Cardiac muscle cell (in vitro differentiated cells and primary cell): ENCODE data around the gene ELOVL6. TPM values are rescaled to one million over a fixed set of nuclear protein-coding genes. Genes with fewer than 3 reads are reported as not detected.
"Not testable (repeated sequence)": the region's sequence is repeated elsewhere in the genome, so short reads cannot be mapped to it uniquely, and the experiment has no call there.

ENCODE experiments used
- DNase-seq, 2 donors: peaks; one replicate each; pipeline versions ENCODE4 v3.0.0 to v3.0.0-alpha.2; 2010 to 2017; ENCODE audit warnings: low read depth in 1 of 2, low spot score in 1 of 2
- H3K27ac ChIP-seq: fragments of 200-600 bp; sonication (generic); 2 replicates; pipeline ENCODE4 v1.5.1; 2016
- H3K27me3 ChIP-seq: fragments of 200-600 bp; sonication (generic); 2 replicates; pipeline ENCODE4 v1.6.0; 2016; ENCODE audit warnings: control low read depth
- H3K36me3 ChIP-seq: fragments of 200-600 bp; sonication (generic); 2 replicates; pipeline ENCODE4 v1.5.1; 2016; ENCODE audit warnings: control low read depth
- H3K4me1 ChIP-seq: fragments of 200-600 bp; sonication (generic); 2 replicates; pipeline ENCODE4 v1.8.1; 2017; ENCODE audit warnings: low read depth, mild to moderate bottlenecking, mixed run types
- H3K4me3 ChIP-seq: fragments of 200-600 bp; sonication (generic); 2 replicates; pipeline ENCODE4 v1.5.1; 2016; ENCODE audit warnings: mild to moderate bottlenecking
- H3K9me3 ChIP-seq: fragments of 200-600 bp; sonication (generic); 2 replicates; pipeline ENCODE4 v1.5.1; 2017; ENCODE audit warnings: low read depth, mild to moderate bottlenecking, control low read depth
- polyA plus RNA-seq: library from polyadenylated mRNA; unstranded; fragments of >200 nt; fragmentation: Nextera tagmentation; extraction: Ambion mirVana; gene quantifications from 2 replicates; pipeline ENCODE4 v1.2.1, GENCODE V29; 2016
- total RNA-seq: library from RNA; depleted of rRNA; stranded (reverse); fragments of >200 nt; gene quantifications from 2 replicates; pipeline ENCODE4 v1.2.3, GENCODE V29; 2016
- TF ChIP-seq, protein P1 (sequence below): IDR thresholded peaks from 2 replicates; pipeline ENCODE4 v1.5.1; 2012; ENCODE audit warnings: low read depth, mild to moderate bottlenecking, low read length

The ELOVL6 gene
- total and polyA plus RNA-seq, 2 experiments from 2014 or later: 32.3 to 50.1 TPM

DNA sequence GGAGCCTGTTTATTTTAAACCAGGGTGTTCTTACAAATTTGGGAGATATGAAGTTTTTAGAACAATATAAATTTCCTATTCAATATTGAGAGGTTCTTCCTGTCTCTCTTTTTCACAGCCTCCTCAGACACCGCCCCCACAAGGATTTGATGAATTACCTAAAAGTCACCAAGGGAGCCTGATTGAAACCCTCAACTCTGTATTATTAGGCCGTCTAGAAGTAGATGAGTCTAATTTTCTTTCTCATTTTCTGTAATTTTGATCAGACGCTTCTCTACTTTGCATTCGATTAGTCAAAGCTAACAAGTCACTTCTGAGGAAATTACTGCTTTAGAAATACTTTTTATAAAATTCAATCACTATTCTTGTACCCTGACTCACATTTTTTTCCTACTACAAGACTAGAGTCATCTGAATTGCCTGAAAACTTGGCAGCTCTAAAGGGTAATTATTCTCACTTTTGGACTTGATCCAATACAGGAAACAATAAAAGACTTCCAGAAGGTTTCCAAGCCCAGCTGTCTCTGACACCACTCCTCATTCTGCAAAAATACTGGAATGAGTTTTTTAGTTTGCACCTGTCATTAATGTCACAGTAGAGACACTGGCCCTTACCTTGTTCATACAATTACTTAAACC lies 111.2 kb downstream of the ELOVL6 start:
- peak in 1 of 2 donors; percentile 84 for DNase-seq
- Histone ChIP-seq H3K27me3 (no peaks in the 10 kb centered on the region), H3K4me3 (no peak overlapping the region), H3K27ac (peak overlapping the region; percentile 62), H3K4me1 (peaks cover 14% of the 10 kb centered on the region), H3K36me3 (no peaks in the 10 kb centered on the region), H3K9me3 (no peaks in the 10 kb centered on the region)
- TF ChIP-seq, protein P1, sequence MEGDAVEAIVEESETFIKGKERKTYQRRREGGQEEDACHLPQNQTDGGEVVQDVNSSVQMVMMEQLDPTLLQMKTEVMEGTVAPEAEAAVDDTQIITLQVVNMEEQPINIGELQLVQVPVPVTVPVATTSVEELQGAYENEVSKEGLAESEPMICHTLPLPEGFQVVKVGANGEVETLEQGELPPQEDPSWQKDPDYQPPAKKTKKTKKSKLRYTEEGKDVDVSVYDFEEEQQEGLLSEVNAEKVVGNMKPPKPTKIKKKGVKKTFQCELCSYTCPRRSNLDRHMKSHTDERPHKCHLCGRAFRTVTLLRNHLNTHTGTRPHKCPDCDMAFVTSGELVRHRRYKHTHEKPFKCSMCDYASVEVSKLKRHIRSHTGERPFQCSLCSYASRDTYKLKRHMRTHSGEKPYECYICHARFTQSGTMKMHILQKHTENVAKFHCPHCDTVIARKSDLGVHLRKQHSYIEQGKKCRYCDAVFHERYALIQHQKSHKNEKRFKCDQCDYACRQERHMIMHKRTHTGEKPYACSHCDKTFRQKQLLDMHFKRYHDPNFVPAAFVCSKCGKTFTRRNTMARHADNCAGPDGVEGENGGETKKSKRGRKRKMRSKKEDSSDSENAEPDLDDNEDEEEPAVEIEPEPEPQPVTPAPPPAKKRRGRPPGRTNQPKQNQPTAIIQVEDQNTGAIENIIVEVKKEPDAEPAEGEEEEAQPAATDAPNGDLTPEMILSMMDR: no peak

DNA sequence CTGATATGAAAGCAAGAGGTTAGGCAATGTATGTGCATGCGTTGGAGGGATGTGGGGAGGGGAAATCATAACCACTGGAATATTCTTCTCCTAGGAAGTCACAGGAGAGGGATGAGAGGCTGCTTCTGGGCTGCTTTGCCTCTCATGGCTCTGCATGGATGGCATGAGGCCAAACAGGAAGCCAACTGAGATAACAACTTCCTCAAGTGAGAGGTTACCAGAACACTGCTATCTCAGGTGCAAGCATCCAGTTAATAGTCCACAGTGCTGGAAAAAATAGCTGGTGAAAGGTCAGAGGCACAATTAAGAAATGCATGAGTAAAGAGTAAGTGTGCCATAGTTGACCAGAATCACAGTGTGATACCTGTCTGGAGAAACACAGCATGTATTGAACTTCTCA lies 113.3 kb downstream of the ELOVL6 start:
- Histone ChIP-seq H3K27ac (peak overlapping the region; percentile 61), H3K36me3 (no peaks in the 10 kb centered on the region), H3K9me3 (no peaks in the 10 kb centered on the region), H3K4me3 (no peak overlapping the region), H3K27me3 (no peaks in the 10 kb centered on the region), H3K4me1 (peaks cover 14% of the 10 kb centered on the region)
- peak; percentile 29 to 71 for DNase-seq
- TF ChIP-seq, protein P1: no peak

DNA sequence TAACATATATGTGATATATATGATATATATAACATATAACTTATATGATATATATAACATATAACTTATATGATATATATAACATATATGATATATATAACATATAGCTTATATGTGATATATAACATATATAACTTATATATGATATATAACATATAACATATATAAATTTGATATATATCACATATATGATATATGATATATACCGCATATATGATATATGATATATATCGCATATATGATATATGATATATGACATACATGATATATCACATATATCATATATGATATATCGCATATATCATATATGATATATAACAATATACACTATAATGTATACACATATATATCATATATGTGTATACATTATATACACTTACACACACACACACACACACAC lies 114.3 kb downstream of the ELOVL6 start:
- no peak for DNase-seq
- TF ChIP-seq, protein P1: no peak
- Histone ChIP-seq H3K27ac (no peak overlapping the region), H3K4me3 (no peak overlapping the region), H3K9me3 (no peaks in the 10 kb centered on the region), H3K27me3 (no peaks in the 10 kb centered on the region), H3K36me3 (no peaks in the 10 kb centered on the region), H3K4me1 (peaks cover 14% of the 10 kb centered on the region)

DNA sequence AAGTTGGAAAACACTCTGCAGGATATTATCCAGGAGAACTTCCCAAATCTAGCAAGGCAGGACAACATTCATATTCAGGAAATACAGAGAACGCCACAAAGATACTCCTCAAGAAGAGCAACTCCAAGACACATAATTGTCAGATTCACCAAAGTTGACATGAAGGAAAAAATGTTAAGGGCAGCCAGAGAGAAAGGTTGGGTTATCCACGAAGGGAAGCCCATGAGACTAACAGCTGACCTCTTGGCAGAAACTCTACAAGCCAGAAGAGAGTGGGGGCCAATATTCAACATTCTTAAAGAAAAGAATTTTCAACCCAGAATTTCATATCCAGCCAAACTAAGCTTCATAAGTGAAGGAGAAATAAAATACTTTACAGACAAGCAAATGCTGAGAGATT lies 120.3 kb downstream of the ELOVL6 start:
- H3K27ac ChIP-seq, H3K36me3 ChIP-seq: not testable (repeated sequence)

DNA sequence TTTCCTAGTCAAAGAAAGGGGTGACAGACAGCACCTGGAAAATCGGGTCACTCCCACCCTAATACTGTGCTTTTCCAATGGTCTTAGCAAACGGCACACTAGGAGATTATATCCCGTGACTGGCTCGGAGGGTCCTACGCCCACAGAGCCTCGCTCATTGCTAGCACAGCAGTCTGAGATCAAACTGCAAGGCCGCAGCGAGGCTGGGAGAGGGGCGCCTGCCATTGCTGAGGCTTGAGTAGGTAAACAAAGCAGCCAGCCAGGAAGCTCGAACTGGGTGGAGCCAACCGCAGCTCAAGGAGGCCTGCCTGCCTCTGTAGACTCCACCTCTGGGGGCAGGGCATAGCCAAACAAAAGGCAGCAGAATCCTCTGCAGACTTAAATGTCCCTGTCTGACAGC lies 121.6 kb downstream of the ELOVL6 start:
- not testable (repeated sequence) for H3K36me3 ChIP-seq, H3K27ac ChIP-seq, H3K4me3 ChIP-seq, H3K27me3 ChIP-seq, H3K9me3 ChIP-seq, DNase-seq, H3K4me1 ChIP-seq

More for the DNA sequence above, 120.3 kb downstream of the ELOVL6 start:
- not testable (repeated sequence) for H3K9me3 ChIP-seq, H3K4me1 ChIP-seq, DNase-seq, H3K27me3 ChIP-seq, H3K4me3 ChIP-seq

DNA sequence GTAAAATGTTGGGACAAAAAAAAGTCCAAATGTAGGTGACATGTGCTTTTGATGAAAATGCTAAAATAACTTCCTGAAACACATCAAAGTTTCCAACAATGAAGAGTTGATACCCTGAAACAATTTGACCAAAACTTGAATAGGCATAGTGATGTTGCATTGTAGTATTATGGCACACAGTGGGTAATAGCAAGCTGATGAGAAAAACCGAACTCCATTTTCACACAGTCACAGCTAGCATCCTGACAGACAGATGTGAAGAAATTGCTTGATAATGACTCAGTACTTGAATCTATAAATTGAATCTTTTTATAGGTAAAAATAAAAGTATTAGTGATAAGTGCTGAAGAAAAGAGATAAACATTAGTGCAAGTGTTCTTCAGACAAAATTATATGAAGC lies 122.5 kb downstream of the ELOVL6 start:
- H3K9me3 ChIP-seq: no peaks in the 10 kb centered on the region
- H3K4me3 ChIP-seq: no peak overlapping the region
- H3K36me3 ChIP-seq: no peaks in the 10 kb centered on the region
- H3K27me3 ChIP-seq: no peaks in the 10 kb centered on the region
- TF ChIP-seq, protein P1: no peak
- no peak overlapping the region for H3K27ac ChIP-seq
- no peak for DNase-seq
- peaks cover 12% of the 10 kb centered on the region for H3K4me1 ChIP-seq
